K562 (cell line): ENCODE measurements around the gene ARPC4.

Experiments used
- AFF4 ChIP-seq: sonication (generic); formaldehyde crosslinking; IDR thresholded peaks from 2 replicates; pipeline ENCODE4 v1.8.0; 2023; ENCODE audit warnings: mild to moderate bottlenecking, missing genetic modification reagents
- CBX8 ChIP-seq: fragments of 200-600 bp; sonication (generic); IDR thresholded peaks from 2 replicates; pipeline ENCODE4 v1.6.1; 2012; ENCODE audit warnings: borderline replicate concordance, mixed run types, low read depth, mild to moderate bottlenecking, moderate library complexity, mixed read lengths, low read length, control low read depth, inconsistent platforms; ENCODE audit not compliant: poor library complexity, severe bottlenecking; ENCODE audit errors: extremely low read depth
- GABPA ChIP-seq: fragments of 200-800 bp; sonication (Bioruptor generic); conservative IDR thresholded peaks from 2 replicates; pipeline ENCODE4 v1.6.1; 2016; ENCODE audit warnings: low read depth, missing genetic modification characterization, missing compliant biosample characterization
- NFXL1 ChIP-seq: fragments of 450-650 bp; formaldehyde crosslinking; IDR thresholded peaks from 2 replicates; pipeline ENCODE4 v1.4.0; 2021; ENCODE audit warnings: mild to moderate bottlenecking
- NRF1 ChIP-seq, 2 experiments: fragments of 450-650 bp; IDR thresholded peaks in 1 of 2; conservative IDR thresholded peaks in 1 of 2; 2 replicates each; pipeline ENCODE4 v1.6.1; 2014; ENCODE audit warnings: mild to moderate bottlenecking in 2 of 2
- POLR2A ChIP-seq: fragments of 450-650 bp; conservative IDR thresholded peaks from 2 replicates; pipeline ENCODE4 v1.6.1; 2016
- PTBP1 ChIP-seq: fragments of 200-400 bp; formaldehyde crosslinking; IDR thresholded peaks from 2 replicates; pipeline ENCODE4 v1.6.1; 2017; ENCODE audit warnings: low read depth, low read length
- SIN3A ChIP-seq, 2 experiments: fragments of 150-350 bp in 1 of 2; IDR thresholded peaks; 2 replicates each; pipeline ENCODE4 v1.6.1; 2011 to 2016; ENCODE audit warnings: borderline replicate concordance in 2 of 2, low read depth in 2 of 2, low read length in 2 of 2, mild to moderate bottlenecking in 2 of 2, moderate library complexity in 2 of 2; ENCODE audit not compliant: control insufficient read depth in 1 of 2
- SMARCA4 ChIP-seq: fragments of 450-650 bp; IDR thresholded peaks from 2 replicates; pipeline ENCODE4 v1.6.1; 2016
- SREBF1 ChIP-seq: fragments of 150-350 bp; IDR thresholded peaks from 2 replicates; pipeline ENCODE4 v1.6.1; 2014; ENCODE audit warnings: antibody characterized with exemption, low read depth, low read length, borderline replicate concordance
- ZSCAN29 ChIP-seq: fragments of 450-650 bp; IDR thresholded peaks from 2 replicates; pipeline ENCODE4 v1.6.1; 2017
- TF ChIP-seq, protein P1 (sequence below), 3 experiments: IDR thresholded peaks in 2 of 3; conservative IDR thresholded peaks in 1 of 3; 2 replicates each; pipeline ENCODE4 v1.5.1; 2011 to 2012; ENCODE audit warnings: low read length in 3 of 3, mild to moderate bottlenecking in 3 of 3, control low read depth in 2 of 3, improper control_type of control experiment in 1 of 3, inconsistent platforms in 1 of 3, low read depth in 1 of 3, mixed read lengths in 1 of 3, moderate library complexity in 1 of 3; ENCODE audit not compliant: insufficient read depth in 2 of 3

DNA sequence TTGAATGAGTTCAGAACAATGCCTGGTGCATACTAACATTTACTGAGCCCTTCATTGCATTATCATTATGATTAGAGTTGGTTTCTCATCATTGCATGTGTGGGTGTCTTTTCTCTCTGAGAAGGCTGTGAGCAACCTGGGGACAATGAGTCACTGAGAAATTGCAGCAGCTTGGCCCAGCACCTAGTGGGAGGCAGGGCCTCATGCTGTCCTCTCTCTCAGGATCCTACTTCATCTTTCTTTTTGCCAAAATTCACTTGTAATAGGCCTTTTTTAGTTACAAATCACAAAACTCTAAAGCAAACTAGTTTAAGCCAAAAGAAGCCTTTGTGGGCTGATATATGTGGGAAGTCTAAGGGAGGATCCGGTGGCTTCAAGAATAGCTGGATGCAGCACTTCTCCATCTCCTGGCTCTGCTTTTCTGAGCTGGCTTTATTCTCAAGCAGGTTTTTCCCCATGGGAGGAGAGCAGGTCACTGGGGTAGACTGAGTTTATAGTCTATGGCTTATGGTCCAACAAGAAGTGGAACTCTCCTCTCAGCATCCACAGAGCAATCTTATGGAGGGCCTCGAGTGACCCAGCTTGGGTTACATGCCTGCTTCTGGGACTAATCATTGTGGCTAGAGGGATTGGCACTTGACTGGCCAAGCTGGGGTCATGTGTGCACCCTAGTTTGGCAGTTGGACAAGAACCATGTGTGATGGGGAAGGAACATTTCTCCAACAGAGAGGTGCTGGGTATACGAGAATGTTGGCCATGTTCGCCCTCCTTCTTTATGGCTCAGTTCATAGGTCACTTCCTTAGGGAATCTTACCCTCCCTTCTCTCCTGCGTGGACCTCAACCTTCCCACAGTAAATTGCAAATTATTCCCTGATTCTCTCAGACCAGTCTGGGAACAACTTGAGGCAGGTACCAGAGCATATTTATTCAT lies 14.5 kb upstream of the ARPC4 start:
- TF ChIP-seq POLR2A (no peak), SMARCA4 (no peak), PTBP1 (no peak), NFXL1 (CRISPR knock-in tag) (no peak), NRF1 (conservative IDR thresholded peaks at IDR 0.05 in 1 of 2, IDR thresholded peaks at IDR 0.05 in 1 of 2) (no peak), AFF4 (CRISPR knock-in tag) (no peak), ZSCAN29 (no peak), SIN3A (IDR thresholded peaks at IDR 0.05; ENCODE audit: borderline replicate concordance in 2 of 2, control insufficient read depth in 1 of 2, low read depth in 2 of 2, low read length in 2 of 2) (no peak), GABPA (tag) (no peak), CBX8 (no peak), SREBF1 (no peak)
- TF ChIP-seq, protein P1, sequence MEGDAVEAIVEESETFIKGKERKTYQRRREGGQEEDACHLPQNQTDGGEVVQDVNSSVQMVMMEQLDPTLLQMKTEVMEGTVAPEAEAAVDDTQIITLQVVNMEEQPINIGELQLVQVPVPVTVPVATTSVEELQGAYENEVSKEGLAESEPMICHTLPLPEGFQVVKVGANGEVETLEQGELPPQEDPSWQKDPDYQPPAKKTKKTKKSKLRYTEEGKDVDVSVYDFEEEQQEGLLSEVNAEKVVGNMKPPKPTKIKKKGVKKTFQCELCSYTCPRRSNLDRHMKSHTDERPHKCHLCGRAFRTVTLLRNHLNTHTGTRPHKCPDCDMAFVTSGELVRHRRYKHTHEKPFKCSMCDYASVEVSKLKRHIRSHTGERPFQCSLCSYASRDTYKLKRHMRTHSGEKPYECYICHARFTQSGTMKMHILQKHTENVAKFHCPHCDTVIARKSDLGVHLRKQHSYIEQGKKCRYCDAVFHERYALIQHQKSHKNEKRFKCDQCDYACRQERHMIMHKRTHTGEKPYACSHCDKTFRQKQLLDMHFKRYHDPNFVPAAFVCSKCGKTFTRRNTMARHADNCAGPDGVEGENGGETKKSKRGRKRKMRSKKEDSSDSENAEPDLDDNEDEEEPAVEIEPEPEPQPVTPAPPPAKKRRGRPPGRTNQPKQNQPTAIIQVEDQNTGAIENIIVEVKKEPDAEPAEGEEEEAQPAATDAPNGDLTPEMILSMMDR (IDR thresholded peaks at IDR 0.05 in 2 of 3, conservative IDR thresholded peaks at IDR 0.05 in 1 of 3; ENCODE audit: insufficient read depth in 2 of 3, low read depth in 1 of 3, low read length in 3 of 3), result no peak
